A549 (cell line): ENCODE measurements around the gene OSBPL9. TPM values are rescaled to one million over a fixed set of nuclear protein-coding genes. Genes with fewer than 3 reads are reported as not detected.

ENCODE experiments used
- ATAC-seq, 2 experiments: fragments of 200-7000 bp in 1 of 2; fragments of >200 bp in 1 of 2; cut with Nextera tagmentation in 1 of 2; cut with Tn5 transposase in 1 of 2; 3 replicates each; pipeline versions ENCODE4 v1.8.0 to v1.9.1; 2018 to 2020; ENCODE audit warnings: mild to moderate bottlenecking in 1 of 2, moderate library complexity in 1 of 2
- CTCF ChIA-PET: fragments of 300-600 bp; sonication (Branson Sonifier 250); formaldehyde crosslinking; extraction: SDS; loops from one replicate; lab custom pipeline; 2021; ENCODE audit warnings: antibody characterized with exemption, inconsistent platforms; lab: Yijun Ruan, JAX
- POLR2A ChIA-PET: fragments of 350-600 bp; formaldehyde crosslinking; extraction: SDS; loops from one replicate; lab custom pipeline; 2021; ENCODE audit warnings: antibody characterized with exemption, inconsistent platforms; lab: Yijun Ruan, JAX
- DNase-seq, 2 experiments: peaks; one replicate each; pipeline versions ENCODE4 v3.0.0 to v3.0.0-alpha.2; 2011 to 2016; ENCODE audit warnings: low read depth in 1 of 2, low spot score in 1 of 2
- FAIRE-seq: peaks from 2 replicates; lab custom pipeline; 2011; peaks lifted over from hg19 to GRCh38; lab: Jason Lieb, UNC
- H3K27ac ChIP-seq, 2 experiments: fragments of >200 bp; sonication (Bioruptor Twin); formaldehyde crosslinking; 3 replicates each; pipeline ENCODE4 v1.5.1; 2016 to 2017
- H3K4me1 ChIP-seq: fragments of >200 bp; sonication (Bioruptor Twin); formaldehyde crosslinking; 3 replicates; pipeline ENCODE4 v1.6.1; 2016
- H3K4me2 ChIP-seq: fragments of >200 bp; sonication (Bioruptor Twin); formaldehyde crosslinking; 3 replicates; pipeline ENCODE4 v1.6.1; 2016
- H3K4me3 ChIP-seq: fragments of >200 bp; sonication (Bioruptor Twin); formaldehyde crosslinking; 3 replicates; pipeline ENCODE4 v1.5.1; 2016
- H3K9me3 ChIP-seq: fragments of >200 bp; sonication (Bioruptor Twin); formaldehyde crosslinking; 3 replicates; pipeline ENCODE4 v1.6.1; 2016
- BCL3 ChIP-seq: fragments of >200 bp; sonication (Bioruptor Twin); formaldehyde crosslinking; IDR thresholded peaks from 3 replicates; pipeline ENCODE4 v1.6.1; 2016
- BHLHE40 ChIP-seq: IDR thresholded peaks from 2 replicates; pipeline ENCODE4 v1.6.1; 2012; ENCODE audit warnings: low read depth, low read length, inconsistent platforms
- ELK1 ChIP-seq: fragments of 150-350 bp; IDR thresholded peaks from 2 replicates; pipeline ENCODE4 v1.6.1; 2014; ENCODE audit warnings: low read depth, mild to moderate bottlenecking, low read length
- FOSL2 ChIP-seq, 2 experiments: fragments of 450-650 bp in 1 of 2; fragments of >200 bp in 1 of 2; sonication (Bioruptor Twin) in 1 of 2; formaldehyde crosslinking; IDR thresholded peaks; 2 replicates each; pipeline versions ENCODE4 v1.5.0 to v1.6.1; 2016 to 2020; ENCODE audit warnings: mild to moderate bottlenecking in 1 of 2, moderate library complexity in 1 of 2
- FOXS1 ChIP-seq: fragments of 250-450 bp; sonication (Bioruptor Pico); IDR thresholded peaks from 2 replicates; pipeline ENCODE4 v1.5.0; 2020; ENCODE audit warnings: mild to moderate bottlenecking, moderate library complexity
- GATA3 ChIP-seq: IDR thresholded peaks from 2 replicates; pipeline ENCODE4 v1.6.1; 2012; ENCODE audit warnings: borderline replicate concordance
- HDAC2 ChIP-seq: fragments of 200-600 bp; sonication (generic); IDR thresholded peaks from 2 replicates; pipeline ENCODE4 v1.6.1; 2016
- HOXA7 ChIP-seq: fragments of 250-450 bp; sonication (Bioruptor Pico); IDR thresholded peaks from 2 replicates; pipeline ENCODE4 v1.5.0; 2020; ENCODE audit warnings: mild to moderate bottlenecking, moderate library complexity
- HOXB5 ChIP-seq: fragments of 250-450 bp; sonication (Bioruptor Pico); IDR thresholded peaks from 2 replicates; pipeline ENCODE4 v1.5.0; 2020; ENCODE audit warnings: mild to moderate bottlenecking, moderate library complexity
- JUN ChIP-seq, 2 experiments: fragments of >200 bp; sonication (Bioruptor Twin); formaldehyde crosslinking; IDR thresholded peaks; 2 replicates in 1 of 2; 3 replicates in 1 of 2; pipeline ENCODE4 v1.6.1; 2016 to 2017
- JUNB ChIP-seq: fragments of >200 bp; sonication (Bioruptor Twin); formaldehyde crosslinking; IDR thresholded peaks from 2 replicates; pipeline ENCODE4 v1.6.1; 2016
- MAFK ChIP-seq: fragments of 450-650 bp; IDR thresholded peaks from 2 replicates; pipeline ENCODE4 v1.6.1; 2014; ENCODE audit not compliant: partially characterized antibody
- PHF8 ChIP-seq: fragments of 200-600 bp; sonication (generic); IDR thresholded peaks from 2 replicates; pipeline ENCODE4 v1.6.1; 2016; ENCODE audit warnings: low read depth, mild to moderate bottlenecking, antibody characterized with exemption, moderate library complexity, borderline replicate concordance
- POLR2A ChIP-seq: IDR thresholded peaks from 2 replicates; pipeline ENCODE4 v1.6.1; 2012; ENCODE audit warnings: mild to moderate bottlenecking, low read length
- RAD21 ChIP-seq, 2 experiments: fragments of >200 bp in 1 of 2; sonication (Bioruptor Twin) in 1 of 2; formaldehyde crosslinking in 1 of 2; IDR thresholded peaks in 1 of 2; conservative IDR thresholded peaks in 1 of 2; 2 replicates in 1 of 2; 3 replicates in 1 of 2; pipeline ENCODE4 v1.6.1; 2012 to 2018; ENCODE audit warnings: inconsistent platforms in 1 of 2
- RCOR1 ChIP-seq: fragments of 150-350 bp; IDR thresholded peaks from 2 replicates; pipeline ENCODE4 v1.6.1; 2014; ENCODE audit warnings: antibody characterized with exemption, low read length, low read depth
- TFCP2L1 ChIP-seq: fragments of 250-450 bp; sonication (Bioruptor Pico); IDR thresholded peaks from 2 replicates; pipeline ENCODE4 v1.5.0; 2021; ENCODE audit warnings: mild to moderate bottlenecking
- TP53 ChIP-seq: fragments of 250-450 bp; sonication (Bioruptor Pico); IDR thresholded peaks from 2 replicates; pipeline ENCODE4 v1.5.0; 2021; ENCODE audit warnings: mild to moderate bottlenecking, moderate library complexity
- ZNF302 ChIP-seq: fragments of 250-450 bp; sonication (Bioruptor Pico); IDR thresholded peaks from 2 replicates; pipeline ENCODE4 v1.9.0; 2021; ENCODE audit warnings: inconsistent platforms, mild to moderate bottlenecking, moderate library complexity
- ZSCAN20 ChIP-seq: fragments of 250-450 bp; sonication (Bioruptor Pico); IDR thresholded peaks from 2 replicates; pipeline ENCODE4 v1.8.0; 2022; ENCODE audit warnings: mild to moderate bottlenecking, moderate library complexity
- WGBS: methylation state at CpG from one replicate; pipeline ENCODE4 v1.1.6; 2017; ENCODE audit errors: missing lambda C conversion rate; 5-methylcytosine and 5-hydroxymethylcytosine counted together
- polyA plus RNA-seq, 4 experiments: library from polyadenylated mRNA; depleted of rRNA in 3 of 4; stranded (reverse); fragments of >200 nt; fragmentation: RNase III in 1 of 4; extraction: RNeasy Plus Mini Kit Qiagen cat#74134 plus additional on column Dnase treatment in 1 of 4; gene quantifications; 2 replicates in 3 of 4; 3 replicates in 1 of 4; pipeline ENCODE4 v1.2.3, GENCODE V29; 2011 to 2017
- TF ChIP-seq, protein P1 (sequence below): IDR thresholded peaks from 2 replicates; pipeline ENCODE4 v1.6.1; 2012; ENCODE audit warnings: low read depth, borderline replicate concordance

OSBPL9 gene
- polyA plus RNA-seq, 2 of the 4 experiments (the other 2 are of a cell fraction): 52.6 to 93.7 TPM

DNA sequence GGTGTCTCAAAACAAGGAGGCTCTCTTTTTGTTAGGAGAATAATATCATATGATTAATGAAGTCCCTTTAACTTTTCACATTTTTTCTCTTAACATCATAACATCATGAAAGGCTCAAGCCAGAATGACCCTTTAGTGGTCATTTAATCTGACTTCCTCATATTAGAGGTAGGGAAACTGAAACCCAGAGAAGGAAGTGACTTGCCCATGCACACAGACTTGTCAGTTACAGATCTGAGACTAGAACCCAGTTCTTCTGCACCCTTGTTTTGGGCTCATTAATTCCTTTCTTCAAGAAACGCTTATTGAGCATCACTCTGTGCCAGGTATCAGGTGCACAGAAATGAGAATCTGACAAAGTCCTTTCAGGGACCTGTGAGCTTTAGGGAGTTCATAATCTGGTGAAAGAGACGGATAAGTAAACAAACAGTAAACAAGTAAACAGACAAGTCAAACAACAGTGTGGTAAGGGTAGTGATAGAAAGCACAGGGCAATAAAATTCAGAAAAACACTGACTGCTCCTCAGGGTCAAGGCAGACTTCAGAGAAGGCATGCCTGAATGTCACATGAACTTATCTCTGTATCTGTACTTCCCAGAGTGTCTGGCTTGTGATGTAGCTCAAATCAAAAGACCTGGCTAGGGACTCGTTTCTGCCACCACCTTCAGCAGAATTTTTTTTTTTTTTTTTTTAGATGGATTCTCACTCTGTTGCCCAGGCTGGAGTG lies 38.3 kb upstream of the OSBPL9 start (continued):
- no peak for TF ChIP-seq JUNB
- no peak for TF ChIP-seq FOSL2 (IDR thresholded peaks at IDR 0.05)
- no peak for TF ChIP-seq FOSL2 (CRISPR knock-in tag; IDR thresholded peaks at IDR 0.05)

- CTCF ChIA-PET: no interaction called here
- ATAC-seq (no peak), DNase-seq (no peak), FAIRE-seq (no peak)
- Histone ChIP-seq H3K27ac (no peak overlapping the region), H3K9me3 (no peaks in the 10 kb centered on the region), H3K4me2 (no peak overlapping the region), H3K4me1 (0 out of 3 replicates have a peak, but pooled peaks cover 3% of the 10 kb centered on the region), H3K4me3 (no peak overlapping the region)
- WGBS: 47% methylated on average over 3 of the region's 3 CpGs
- POLR2A ChIA-PET: no interaction called here
- TF ChIP-seq RCOR1 (no peak), TFCP2L1 (CRISPR knock-in tag) (no peak), BHLHE40 (no peak), JUN (IDR thresholded peaks at IDR 0.05) (no peak), HDAC2 (no peak)
These were observed 35.7 kb upstream of the OSBPL9 start for GRCh38 chr1:51581238-51581637.

- DNase-seq (no peak), FAIRE-seq (no peak)
These were observed 33.4 kb upstream of the OSBPL9 start for GRCh38 chr1:51583532-51583931.

GRCh38 chr1:51584021-51584420 lies 32.9 kb upstream of the OSBPL9 start:
- Histone ChIP-seq H3K27ac (no peak overlapping the region), H3K4me2 (no peak overlapping the region), H3K9me3 (no peaks in the 10 kb centered on the region), H3K4me3 (no peak overlapping the region), H3K4me1 (no peaks in the 10 kb centered on the region)
- POLR2A ChIA-PET: no interaction called here
- WGBS: 90% methylated on average over 5 of the region's 5 CpGs
- no peak for FAIRE-seq
- TF ChIP-seq ELK1: no peak
- TF ChIP-seq TP53 (CRISPR knock-in tag): no peak
- TF ChIP-seq POLR2A: no peak
- TF ChIP-seq TFCP2L1 (CRISPR knock-in tag): no peak
- no peak for TF ChIP-seq MAFK
- no peak for ATAC-seq
- CTCF ChIA-PET: interaction anchor here (0.6 kb wide), 1 partner anchor 63 kb away, joined by 3 read pairs; no protein-coding TSS in a partner anchor
- no peak for DNase-seq

More at GRCh38 chr1:51583532-51583931, 33.4 kb upstream of the OSBPL9 start:
- TF ChIP-seq GATA3 (no peak), FOXS1 (no peak), HOXA7 (no peak), HDAC2 (no peak), PHF8 (no peak), RAD21 (conservative IDR thresholded peaks at IDR 0.05 in 1 of 2, IDR thresholded peaks at IDR 0.05 in 1 of 2) (no peak), FOSL2 (IDR thresholded peaks at IDR 0.05) (no peak), FOSL2 (CRISPR knock-in tag; IDR thresholded peaks at IDR 0.05) (no peak), POLR2A (no peak), ZSCAN20 (no peak), BCL3 (no peak), ZNF302 (CRISPR knock-in tag) (no peak), TP53 (CRISPR knock-in tag) (no peak), HOXB5 (CRISPR knock-in tag) (no peak)
- TF ChIP-seq, protein P1, sequence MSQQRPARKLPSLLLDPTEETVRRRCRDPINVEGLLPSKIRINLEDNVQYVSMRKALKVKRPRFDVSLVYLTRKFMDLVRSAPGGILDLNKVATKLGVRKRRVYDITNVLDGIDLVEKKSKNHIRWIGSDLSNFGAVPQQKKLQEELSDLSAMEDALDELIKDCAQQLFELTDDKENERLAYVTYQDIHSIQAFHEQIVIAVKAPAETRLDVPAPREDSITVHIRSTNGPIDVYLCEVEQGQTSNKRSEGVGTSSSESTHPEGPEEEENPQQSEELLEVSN: no peak
- Histone ChIP-seq H3K9me3 (no peaks in the 10 kb centered on the region), H3K4me2 (no peak overlapping the region), H3K27ac (no peak overlapping the region), H3K4me1 (0 out of 3 replicates have a peak, but pooled peaks cover 2% of the 10 kb centered on the region), H3K4me3 (no peak overlapping the region)
- ChIA-PET CTCF (no interaction called here), POLR2A (no interaction called here)
- ATAC-seq: no peak
- 72% methylated on average over 8 of the region's 9 CpGs for WGBS
